ENCODE results near the gene CD46.

DNA sequence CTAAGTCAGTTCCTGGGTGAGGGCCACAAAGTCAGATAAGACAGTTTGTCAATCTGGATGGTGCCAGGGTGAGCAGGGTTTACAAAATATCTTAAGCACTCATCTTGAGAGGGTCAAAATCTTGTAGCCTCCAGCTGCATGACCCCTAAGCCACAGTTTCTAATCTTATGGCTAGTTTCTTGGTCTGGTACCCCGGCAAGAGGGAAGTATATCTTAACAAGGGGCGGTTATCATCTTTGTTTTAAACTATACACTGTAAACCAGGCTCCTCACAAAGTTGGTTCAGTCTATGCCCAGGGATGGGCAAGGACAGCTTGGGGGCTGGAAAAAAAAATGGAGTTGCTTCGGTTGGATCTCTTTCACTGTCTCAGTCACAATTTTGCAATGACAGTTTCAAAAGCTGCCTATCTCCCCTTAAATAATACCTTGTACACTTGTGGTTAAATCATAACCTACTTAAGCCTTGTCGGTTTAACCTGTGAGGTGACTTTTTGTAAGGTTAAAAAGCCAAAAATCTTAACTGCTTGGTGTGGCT is 7.8 kb upstream of the CD46 start:
- TF ChIP-seq, protein P1, sequence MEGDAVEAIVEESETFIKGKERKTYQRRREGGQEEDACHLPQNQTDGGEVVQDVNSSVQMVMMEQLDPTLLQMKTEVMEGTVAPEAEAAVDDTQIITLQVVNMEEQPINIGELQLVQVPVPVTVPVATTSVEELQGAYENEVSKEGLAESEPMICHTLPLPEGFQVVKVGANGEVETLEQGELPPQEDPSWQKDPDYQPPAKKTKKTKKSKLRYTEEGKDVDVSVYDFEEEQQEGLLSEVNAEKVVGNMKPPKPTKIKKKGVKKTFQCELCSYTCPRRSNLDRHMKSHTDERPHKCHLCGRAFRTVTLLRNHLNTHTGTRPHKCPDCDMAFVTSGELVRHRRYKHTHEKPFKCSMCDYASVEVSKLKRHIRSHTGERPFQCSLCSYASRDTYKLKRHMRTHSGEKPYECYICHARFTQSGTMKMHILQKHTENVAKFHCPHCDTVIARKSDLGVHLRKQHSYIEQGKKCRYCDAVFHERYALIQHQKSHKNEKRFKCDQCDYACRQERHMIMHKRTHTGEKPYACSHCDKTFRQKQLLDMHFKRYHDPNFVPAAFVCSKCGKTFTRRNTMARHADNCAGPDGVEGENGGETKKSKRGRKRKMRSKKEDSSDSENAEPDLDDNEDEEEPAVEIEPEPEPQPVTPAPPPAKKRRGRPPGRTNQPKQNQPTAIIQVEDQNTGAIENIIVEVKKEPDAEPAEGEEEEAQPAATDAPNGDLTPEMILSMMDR (IDR thresholded peaks at IDR 0.05): no peak
- TF ChIP-seq POLR2A (IDR thresholded peaks at IDR 0.05): no peak

Measured in ovary (tissue), 3 donors.